GM12872 (cell line): Measurements from ENCODE around the gene SORT1.

ENCODE experiments used
- CTCF ChIP-seq: IDR thresholded peaks from 3 replicates; pipeline ENCODE4 v1.5.1; 2011; ENCODE audit warnings: low read depth, mild to moderate bottlenecking, low read length, moderate library complexity; ENCODE audit not compliant: insufficient read depth

SORT1 gene

GRCh38 chr1:109309347-109309746, 88.4 kb downstream of the SORT1 start:
- no peak for TF ChIP-seq CTCF

- TF ChIP-seq CTCF: no peak
Measured at GRCh38 chr1:109307274-109308021, 90.3 kb downstream of the SORT1 start.

GRCh38 chr1:109306832-109307273, 90.9 kb downstream of the SORT1 start, which contains the start of gene MYBPHL:
Gene MYBPHL (minus strand): TSS chr1:109307011. CDS start chr1:109306991, 20 bp downstream.
- TF ChIP-seq CTCF: no peak

GRCh38 chr1:109304226-109304920, 93.3 kb downstream of the SORT1 start:
- no peak for TF ChIP-seq CTCF

- TF ChIP-seq CTCF: no peak
Measured at GRCh38 chr1:109301874-109302273, 95.8 kb downstream of the SORT1 start.

GRCh38 chr1:109300650-109301151, 97.0 kb downstream of the SORT1 start:
- no peak for TF ChIP-seq CTCF

GRCh38 chr1:109299558-109300343, 98.0 kb downstream of the SORT1 start:
- no peak for TF ChIP-seq CTCF
